Muscle of back (tissue), 13 donors: ENCODE results near the gene COQ7. TPM values are rescaled to one million over a fixed set of nuclear protein-coding genes. Genes with fewer than 3 reads are reported as not detected.

Experiments
- DNase-seq, 3 donors: peaks; one replicate each; pipeline versions ENCODE4 v3.0.0 to v3.0.0-alpha.2; 2013
- long read RNA-seq, 9 donors: transcript quantifications; one replicate each; lab custom pipeline, GENCODE V29; 2026
- polyA plus RNA-seq, 10 donors: library from polyadenylated mRNA; unstranded; fragments of 120-200 nt; gene quantifications; one replicate each; pipeline ENCODE4 v1.2.1, GENCODE V29; 2013; ENCODE audit not compliant: insufficient read length in 10 of 10

Gene COQ7
- polyA plus RNA-seq: 10 to 100 TPM; 22.1 to 30.4 (median 26.6) TPM
- long read RNA-seq, donor 1, transcript COQ7-201 (6 exons, 2,657 nt): major isoform, 6 of 7 reads
- long read RNA-seq, donor 1, partial matches to known transcripts: 0 of 7 reads
- long read RNA-seq, donor 1, other reads (novel, unspliced or antisense): 0 of 7 reads
- long read RNA-seq, donor 2, transcript COQ7-201 (6 exons, 2,657 nt): major isoform, 5 of 8 reads
- long read RNA-seq, donor 2, partial matches to known transcripts: 0 of 8 reads
- long read RNA-seq, donor 2, other reads (novel, unspliced or antisense): 0 of 8 reads
- long read RNA-seq, donor 3: 0 reads
- long read RNA-seq, donor 4, partial matches to known transcripts: 0 of 4 reads
- long read RNA-seq, donor 4, other reads (novel, unspliced or antisense): 0 of 4 reads
- long read RNA-seq, donor 5, transcript COQ7-201 (6 exons, 2,657 nt): major isoform, 7 of 10 reads
- long read RNA-seq, donor 5, partial matches to known transcripts: 0 of 10 reads
- long read RNA-seq, donor 5, other reads (novel, unspliced or antisense): 0 of 10 reads
- long read RNA-seq, donor 6, transcript COQ7-201 (6 exons, 2,657 nt): major isoform, 5 of 14 reads
- long read RNA-seq, donor 6, partial matches to known transcripts: 7 of 14 reads
- long read RNA-seq, donor 6, other reads (novel, unspliced or antisense): 0 of 14 reads
- long read RNA-seq, donor 7, partial matches to known transcripts: 0 of 4 reads
- long read RNA-seq, donor 7, other reads (novel, unspliced or antisense): 0 of 4 reads
- long read RNA-seq, donor 8, partial matches to known transcripts: 0 of 2 reads
- long read RNA-seq, donor 8, other reads (novel, unspliced or antisense): 0 of 2 reads
- long read RNA-seq, donor 9, partial matches to known transcripts: 0 of 1 reads
- long read RNA-seq, donor 9, other reads (novel, unspliced or antisense): 0 of 1 reads

DNA sequence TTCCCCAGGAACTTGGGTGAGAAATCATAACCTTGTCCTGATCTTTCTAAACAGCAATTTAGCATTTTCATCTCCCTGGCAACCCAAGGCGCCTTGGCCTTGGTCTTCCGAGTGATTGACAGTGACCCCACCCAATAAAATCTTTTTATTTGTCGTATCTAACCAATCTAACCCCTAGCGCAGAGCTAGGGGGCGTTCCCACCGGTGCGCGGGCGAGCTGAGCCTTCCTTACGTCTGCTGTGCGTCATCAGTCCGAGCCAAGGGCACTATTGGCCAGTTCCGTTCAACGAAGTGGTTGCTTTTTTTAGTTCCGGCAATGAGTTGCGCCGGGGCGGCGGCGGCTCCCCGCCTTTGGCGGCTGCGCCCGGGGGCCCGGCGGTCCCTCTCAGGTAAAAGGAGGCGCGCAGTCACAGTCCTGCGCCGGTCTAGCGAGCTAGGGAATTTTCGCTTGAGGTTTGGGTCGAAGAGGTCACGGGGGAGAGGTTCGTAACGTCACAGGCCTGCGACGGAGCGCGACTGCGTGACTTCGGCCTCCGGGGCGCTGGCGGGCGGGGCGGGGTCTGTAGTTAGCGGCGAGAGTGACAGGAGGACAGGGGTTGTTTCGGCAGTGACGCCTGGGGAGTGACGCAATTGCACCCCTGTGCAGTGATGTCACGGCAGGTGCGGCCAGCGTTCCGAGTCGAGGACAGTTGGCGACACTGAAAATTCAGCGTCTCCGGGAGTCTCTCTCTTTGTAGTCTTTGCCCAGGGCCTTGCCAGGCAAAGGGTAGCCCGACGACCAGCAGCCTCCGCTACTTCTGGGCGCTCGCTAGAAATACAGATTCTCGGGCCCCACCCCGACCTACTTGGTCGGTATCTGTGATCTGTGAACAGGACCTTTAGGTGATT lies at the start of gene COQ7:
Gene COQ7, plus strand, starts transcription at position 266 of the 888 bp plus-strand sequence. Its CDS starts 51 bp downstream, at position 317.
- DNase-seq: peak; percentile 100

DNA sequence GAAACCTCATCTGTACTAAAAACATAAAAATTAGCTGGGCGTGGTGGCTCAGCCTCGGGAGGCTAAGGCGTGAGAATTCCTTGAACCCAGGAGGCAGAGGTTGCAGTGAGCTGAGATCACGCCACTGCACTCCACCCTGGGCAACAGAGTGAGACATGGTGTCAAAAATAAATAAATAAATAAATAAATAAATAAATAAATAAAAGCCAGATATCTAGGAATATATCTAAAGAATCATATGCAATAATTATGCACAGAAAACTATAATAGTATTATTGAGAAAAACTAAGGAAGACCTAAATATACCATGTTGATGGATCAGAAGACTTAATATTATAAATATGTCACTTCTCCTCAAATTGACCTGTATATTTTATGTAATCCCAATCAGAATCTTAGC lies 46.7 kb upstream of the COQ7 start:
- DNase-seq: no peak

DNA sequence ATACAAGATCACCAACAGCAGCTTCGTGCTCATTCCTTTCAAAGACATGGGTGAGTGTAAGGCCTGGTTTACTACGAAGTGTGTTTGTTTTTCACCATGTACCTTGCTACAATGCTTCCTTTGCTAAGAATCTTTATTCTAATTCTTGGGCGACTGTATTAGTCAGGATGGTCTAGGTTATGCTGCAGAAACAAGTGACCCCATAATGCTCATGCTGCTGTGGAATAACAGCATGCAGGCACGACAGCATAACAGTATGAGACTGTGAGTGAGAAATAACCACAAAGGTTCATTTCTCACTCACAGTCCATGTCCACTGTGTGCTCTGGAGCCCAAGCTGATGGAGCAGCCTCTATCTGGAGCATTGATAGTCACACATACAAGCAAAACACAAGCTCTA lies 45.7 kb upstream of the COQ7 start:
- no peak for DNase-seq

GRCh38 chr16:19027416-19027815 lies 40.0 kb upstream of the COQ7 start:
- no peak for DNase-seq

- peak in 2 of 3 donors; percentile 7 to 10 for DNase-seq
Observed at GRCh38 chr16:19029980-19030379, 37.4 kb upstream of the COQ7 start.

GRCh38 chr16:19031738-19032137 lies 35.7 kb upstream of the COQ7 start:
- no peak for DNase-seq

DNA sequence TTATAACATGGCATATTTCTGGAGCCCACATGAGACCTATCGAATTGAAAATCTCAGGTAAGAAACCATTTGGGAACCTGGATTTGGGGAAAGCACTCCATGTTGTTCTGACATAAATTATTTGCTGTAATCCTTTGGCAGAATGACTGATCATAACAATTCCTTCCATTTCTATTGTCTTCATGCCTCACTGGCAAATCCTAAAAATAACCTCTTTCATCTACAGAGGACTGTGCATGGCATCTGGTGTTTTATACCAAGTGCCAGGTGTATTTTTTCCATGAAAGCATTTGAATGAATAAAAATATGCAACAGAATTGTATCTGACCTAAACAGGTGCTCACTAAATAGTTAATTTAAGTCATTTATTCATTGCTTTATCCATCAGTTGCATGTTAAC lies 33.7 kb upstream of the COQ7 start:
- no peak for DNase-seq

- no peak for DNase-seq
Observed at GRCh38 chr16:19040400-19040799, 27.0 kb upstream of the COQ7 start.

DNA sequence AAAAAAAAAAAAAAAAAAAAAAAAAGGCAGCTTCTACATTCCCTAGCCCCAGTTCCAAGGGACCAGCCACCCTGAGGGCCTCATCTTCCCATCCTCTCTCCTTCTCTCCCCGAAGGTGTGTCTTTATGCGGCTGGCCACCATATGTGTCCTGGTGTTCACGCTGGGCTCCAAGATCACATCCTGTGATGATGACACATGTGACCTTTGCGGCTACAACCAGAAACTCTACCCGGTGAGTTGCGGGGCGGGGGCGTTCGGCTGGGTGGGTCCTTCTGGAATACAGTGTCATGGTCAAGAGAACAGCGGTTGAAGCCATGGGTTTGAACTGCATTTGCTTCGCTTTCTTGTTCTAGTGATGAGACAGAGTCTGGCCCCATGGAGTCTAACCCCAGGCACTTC lies 22.6 kb upstream of the COQ7 start:
- no peak for DNase-seq

DNA sequence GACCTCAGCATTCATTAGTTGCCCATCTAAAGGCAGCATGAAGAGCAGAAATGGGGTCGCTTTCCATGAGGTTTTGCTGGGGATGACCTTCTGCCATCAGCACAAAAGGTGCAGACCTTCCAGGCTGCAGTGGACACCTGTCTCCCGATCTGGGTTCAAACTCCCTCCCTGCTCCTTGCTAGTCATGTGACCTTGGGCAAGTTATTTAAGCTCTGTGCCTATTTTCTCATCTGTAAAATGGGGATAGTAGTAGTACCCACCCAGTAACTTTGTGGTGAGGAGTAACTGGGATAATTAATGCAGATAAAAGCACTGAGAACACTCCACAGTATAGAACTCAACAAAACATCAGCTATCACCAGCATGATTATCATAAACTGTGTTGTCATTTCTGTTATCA lies 21.4 kb upstream of the COQ7 start:
- no peak for DNase-seq

DNA sequence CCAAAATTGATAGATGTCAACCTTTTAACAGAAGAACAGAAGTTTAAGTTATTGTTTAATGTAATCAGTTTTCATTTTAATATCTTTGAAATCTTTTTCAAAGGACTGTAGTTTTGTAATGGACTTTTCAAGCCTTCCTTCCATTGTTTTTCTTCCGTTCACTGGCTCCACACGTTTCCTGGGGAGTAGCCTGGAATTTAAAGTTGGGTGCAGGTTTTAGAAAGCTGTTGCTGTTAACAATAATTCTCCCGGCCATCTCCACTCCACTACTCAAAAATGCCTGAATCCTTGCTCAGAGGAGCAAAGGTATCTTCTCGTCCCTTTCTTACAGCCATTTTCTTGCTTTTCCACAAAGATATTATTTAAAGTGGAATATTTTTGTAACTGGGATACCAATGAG lies 4.7 kb upstream of the COQ7 start:
- no peak for DNase-seq

DNA sequence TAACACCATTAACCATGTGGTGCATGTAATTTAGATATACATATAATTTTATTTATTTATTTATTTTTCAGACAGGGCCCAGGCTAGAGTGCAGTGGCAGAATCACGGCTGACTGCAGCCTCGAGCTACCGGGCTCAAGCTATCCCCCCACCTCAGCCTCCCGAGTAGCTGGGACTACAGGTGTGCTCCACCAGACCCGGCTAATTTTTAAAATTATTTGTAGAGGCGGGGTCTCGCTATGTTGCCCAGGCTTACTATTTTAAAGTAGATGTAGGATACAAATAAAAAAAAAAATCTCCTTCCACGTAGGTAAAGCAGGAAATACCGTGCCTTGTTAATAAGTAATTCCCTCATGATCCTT lies 446 bp upstream of the COQ7 start:
- no peak for DNase-seq

- DNase-seq: no peak
Observed at GRCh38 chr16:19068237-19068815, 912 bp downstream of the COQ7 start.

- DNase-seq: no peak
Observed at GRCh38 chr16:19071811-19072777, 4.7 kb downstream of the COQ7 start.

DNA sequence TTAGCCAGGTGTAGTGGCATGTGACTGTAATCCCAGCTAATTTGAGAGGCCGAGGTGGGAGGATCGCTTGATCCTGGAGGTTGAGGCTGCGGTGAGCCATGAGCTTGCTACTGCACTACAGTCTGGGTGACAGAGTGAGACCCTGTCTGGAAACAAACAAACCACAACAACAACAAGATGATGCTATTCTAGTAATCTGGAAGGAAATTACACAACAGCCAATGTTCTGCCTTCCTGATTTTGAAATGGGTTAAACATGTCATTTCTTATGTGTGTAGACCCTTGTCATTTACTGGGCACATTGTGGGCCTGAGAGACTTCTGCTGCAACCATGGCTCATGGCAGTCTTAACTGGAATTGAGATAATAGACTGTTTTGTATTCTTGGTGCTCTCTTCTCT lies 5.9 kb downstream of the COQ7 start:
- no peak for DNase-seq

GRCh38 chr16:19073863-19074262 lies 6.4 kb downstream of the COQ7 start:
- no peak for DNase-seq

GRCh38 chr16:19075511-19075910 lies 8.1 kb downstream of the COQ7 start:
- no peak for DNase-seq

DNA sequence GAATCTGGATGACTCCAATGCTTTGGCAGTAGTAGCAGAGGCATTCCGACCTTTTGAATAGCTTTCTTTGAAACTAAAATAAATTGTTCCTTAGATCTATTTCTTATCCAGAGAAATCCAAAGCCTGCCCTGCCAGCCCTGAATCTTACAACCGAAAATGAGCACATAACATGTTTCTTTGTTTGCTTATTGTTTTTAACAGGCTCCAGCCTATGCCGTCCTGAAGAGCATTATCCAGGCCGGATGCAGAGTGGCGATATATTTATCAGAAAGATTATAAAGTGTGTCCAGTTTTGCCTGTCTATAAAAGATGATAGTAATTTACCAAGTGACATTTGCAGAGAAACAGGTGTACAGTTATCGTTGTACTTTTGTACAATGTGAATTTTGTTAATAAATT lies 10.5 kb downstream of the COQ7 start:
- DNase-seq: no peak

GRCh38 chr16:19083670-19084069 lies 16.3 kb downstream of the COQ7 start:
- no peak for DNase-seq

- no peak for DNase-seq
Observed at GRCh38 chr16:19084139-19084538, 16.7 kb downstream of the COQ7 start.
